HG03066 (cell line): ENCODE results near the gene C8A.

Source experiments
- ATAC-seq: cut with Tn5 transposase; IDR thresholded peaks from one replicate; pipeline ENCODE4 v1.9.1; 2021; ENCODE audit warnings: low read depth; ENCODE audit not compliant: unreplicated experiment

C8A gene

DNA sequence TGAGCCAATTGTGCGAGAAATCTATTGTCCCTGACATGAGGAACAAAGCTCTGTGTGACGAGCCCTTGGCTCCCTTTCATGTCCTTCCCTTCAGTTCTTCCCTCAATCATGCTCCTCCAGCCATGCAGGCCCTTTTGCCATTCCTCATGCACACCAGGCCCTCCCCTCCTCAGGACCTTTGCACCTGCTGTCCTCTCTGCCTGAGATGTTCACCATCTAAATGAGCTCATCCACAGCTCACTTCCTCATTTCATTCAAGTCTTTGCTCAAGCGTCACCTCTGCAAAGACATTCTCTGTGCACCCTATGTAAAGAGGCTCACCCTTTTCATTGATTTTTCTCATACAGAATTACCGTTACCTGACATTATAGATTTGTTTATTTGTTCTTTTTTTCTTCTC, 67.5 kb downstream of the C8A start:
- ATAC-seq = no peak

DNA sequence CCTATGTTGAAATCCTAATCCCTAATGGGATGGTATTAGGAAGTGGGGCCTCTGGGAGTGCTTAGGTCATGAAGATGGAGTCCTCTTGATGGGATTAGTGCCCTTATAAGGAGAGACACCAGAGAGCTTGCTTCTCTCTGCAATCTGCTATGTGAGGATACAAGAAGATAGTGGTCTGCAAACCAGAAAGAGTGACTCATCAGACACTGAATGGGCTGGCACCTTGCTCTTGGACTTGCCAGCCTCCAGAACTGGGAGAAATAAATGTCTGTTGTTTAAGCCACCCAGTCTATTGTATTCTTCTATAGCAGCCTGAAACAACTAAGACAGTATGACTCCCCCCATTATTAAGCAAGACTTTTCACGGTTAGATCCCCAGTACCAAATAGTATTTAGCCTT, 67.9 kb downstream of the C8A start:
- no peak for ATAC-seq

DNA sequence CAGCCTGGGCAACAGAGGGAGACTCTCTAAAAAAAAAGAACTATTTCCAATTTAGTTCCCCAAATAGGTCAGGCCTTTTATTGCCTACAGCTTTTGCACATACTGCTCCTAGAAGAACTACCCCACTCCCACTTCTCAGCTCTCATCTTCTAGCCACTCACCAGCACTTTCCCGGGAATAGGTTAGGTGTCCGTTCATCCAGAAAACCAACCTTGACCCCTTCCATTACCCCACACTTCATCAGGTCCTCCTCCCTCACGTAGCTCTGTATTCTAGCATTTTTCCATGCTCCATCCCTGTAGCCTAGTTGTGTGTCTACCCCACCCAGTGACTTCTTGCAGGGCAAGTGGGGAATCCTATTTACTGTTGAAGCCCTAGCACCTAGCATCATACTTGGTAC, 68.6 kb downstream of the C8A start:
- ATAC-seq = no peak

DNA sequence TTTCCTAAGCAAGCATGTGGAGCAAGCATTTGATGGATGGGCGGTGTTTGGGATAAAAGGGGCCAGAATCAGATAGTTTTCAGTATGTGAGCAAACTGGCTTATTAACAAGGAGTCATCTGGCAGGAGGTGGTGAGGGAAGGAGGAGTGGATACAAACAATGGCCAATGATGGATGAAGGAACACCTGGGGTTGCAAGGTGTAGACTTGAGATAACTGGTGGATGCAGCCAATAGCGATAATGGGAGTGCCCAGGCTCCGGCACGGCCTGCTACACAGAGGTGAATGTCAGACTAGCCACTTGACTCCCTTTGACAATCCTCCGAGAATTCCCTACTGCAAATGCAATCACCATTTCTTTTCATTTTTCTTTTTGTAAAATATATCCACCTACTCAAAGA, 69.5 kb downstream of the C8A start:
- no peak for ATAC-seq

DNA sequence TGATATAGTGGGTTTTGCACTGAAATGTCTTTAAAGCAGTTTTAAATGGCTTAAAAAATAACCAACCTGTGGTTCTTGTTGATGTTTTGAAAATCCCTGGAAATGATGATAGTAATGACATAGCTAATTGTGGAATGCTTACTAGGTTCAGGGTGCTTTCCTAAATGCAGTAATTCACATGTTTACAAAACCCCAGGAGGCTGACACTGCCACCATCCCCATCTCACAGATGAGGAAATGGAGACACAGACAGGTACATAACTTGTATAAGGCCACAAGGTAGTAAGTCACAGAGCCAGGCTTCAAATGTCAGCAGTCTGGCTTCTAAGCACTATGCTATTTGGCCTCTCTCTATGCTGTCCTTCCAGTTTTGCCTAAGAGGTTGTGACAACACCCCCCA, 70.6 kb downstream of the C8A start:
- ATAC-seq = no peak

DNA sequence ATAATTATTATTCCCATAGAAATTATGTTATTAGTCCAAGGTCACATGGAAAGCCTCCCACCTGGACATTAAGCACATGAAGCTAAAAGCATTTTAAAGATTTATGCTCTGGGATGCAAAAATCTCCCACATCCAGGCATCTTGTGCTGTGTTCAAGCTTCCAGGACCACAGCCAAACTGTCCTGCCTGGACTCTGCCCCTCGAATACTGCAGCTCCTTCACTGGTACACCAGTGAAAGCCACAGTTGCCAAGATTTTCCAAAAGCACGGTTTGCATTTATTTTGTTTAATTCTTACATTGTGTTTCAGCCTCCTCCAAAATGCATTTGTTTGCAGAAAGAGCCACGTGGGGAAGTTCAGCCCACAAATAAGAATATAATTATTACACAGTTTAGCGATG, 72.6 kb downstream of the C8A start:
- ATAC-seq = no peak

DNA sequence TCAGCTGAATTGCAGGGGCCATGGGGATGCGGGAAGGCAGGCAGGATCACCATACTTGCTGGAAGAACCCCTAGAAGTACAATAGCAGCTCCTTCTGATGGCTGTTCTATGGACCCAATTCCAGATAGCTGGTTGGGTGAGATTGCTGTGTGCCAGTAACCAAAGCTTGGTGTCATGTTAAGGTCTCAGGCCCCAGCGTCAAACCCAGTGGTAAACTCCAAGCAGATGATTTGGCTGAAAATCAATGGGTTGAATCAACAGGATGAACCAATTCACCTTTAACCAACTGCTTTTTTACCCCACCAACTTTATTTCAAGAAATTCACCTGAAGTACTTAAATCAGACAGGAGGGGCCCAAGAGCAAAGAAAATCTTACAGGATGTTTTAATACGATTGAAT, 73.4 kb downstream of the C8A start:
- ATAC-seq = no peak

DNA sequence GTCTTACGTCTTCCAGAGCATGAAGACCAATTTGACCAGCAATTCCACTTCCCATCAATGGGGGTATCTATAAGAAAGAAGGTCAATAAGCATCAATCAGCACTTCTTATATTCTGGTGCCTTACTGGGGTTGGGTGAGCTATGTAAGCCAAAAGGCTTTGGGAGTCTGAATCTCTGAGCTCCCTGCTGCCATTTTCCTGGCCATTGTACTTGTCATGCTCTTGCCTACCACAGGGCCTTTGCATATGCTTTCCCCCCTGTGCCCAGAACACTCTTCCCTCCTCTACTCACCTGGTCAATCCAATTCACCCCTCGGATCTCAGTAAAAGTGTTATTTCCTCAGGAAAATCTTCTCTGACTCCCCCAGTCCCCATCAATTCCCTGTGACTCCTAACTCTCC, 74.9 kb downstream of the C8A start:
- no peak for ATAC-seq

DNA sequence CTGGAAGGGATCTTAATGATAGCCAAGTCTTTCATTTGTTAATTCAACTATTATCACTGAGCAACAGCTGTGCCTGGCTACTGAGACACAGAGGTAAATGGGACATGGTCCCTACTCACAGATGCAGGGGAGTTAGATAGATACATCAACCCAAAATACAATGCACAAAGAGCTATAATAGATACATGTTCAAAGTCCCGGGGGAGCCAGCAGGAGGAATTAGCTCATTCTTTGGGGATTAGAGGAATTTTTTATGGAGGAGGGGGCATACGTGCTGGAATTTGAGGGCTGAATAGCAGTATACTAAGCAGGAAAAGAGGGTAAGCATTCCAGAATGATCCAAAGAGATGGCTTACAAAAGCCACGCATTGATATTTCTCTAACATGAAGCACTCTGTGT, 76.6 kb downstream of the C8A start:
- ATAC-seq = no peak

DNA sequence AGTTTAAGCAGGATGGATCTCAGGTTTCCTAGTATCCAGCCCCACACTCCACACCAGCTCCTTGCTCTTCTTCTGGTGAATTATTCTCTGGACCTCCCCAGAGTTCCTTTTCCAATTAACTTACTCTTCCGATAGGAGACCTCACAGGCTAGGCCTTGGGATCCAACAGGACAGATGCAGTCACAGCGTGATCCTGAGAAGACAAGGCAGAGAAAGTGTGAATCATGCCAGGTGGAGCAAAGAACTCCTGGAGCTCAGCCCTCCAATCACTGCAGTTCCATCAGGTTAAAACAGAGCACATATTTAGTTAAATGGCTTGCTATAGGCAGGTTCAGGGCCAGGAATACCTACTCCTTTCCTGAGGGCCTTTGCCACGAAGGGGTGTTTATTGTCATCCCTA, 77.1 kb downstream of the C8A start:
- no peak for ATAC-seq

DNA sequence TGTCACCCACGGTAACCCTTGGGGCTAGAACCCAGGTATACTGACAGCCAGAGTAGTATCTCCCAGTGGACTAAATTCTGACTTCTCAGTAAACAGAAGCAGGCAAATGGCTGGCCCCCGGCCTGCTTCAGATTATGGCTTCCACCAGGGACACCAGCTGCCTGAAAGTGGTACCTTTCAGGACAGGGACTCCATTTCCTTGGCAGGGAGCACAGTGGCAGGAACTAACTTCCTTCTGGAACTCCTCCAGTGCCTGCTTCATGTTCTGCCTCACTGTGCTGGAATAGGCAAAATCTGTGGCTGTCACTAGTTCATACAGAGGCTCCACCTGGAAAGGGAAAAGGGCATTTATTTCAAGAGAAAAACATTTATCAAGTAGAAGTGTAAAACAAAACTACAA, 78.6 kb downstream of the C8A start:
- ATAC-seq = no peak

DNA sequence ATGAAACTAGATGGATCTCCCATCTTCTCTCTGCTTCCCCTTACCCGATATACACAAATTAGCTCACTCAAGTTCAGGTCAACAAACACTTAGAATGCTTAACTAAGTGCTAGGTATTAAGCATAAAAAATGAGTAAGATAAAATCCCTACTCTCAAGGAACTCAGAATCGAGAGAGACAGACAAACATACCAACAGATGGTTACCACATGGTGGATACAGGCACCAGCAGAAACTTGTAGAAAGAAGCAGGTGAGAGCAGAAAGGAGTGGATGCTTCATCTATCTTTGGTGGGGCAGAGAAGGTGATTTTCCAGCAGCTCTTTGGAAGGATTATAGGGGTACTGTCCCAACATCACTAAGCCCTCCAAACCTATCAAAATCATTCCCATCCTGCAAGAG, 79.0 kb downstream of the C8A start:
- no peak for ATAC-seq

DNA sequence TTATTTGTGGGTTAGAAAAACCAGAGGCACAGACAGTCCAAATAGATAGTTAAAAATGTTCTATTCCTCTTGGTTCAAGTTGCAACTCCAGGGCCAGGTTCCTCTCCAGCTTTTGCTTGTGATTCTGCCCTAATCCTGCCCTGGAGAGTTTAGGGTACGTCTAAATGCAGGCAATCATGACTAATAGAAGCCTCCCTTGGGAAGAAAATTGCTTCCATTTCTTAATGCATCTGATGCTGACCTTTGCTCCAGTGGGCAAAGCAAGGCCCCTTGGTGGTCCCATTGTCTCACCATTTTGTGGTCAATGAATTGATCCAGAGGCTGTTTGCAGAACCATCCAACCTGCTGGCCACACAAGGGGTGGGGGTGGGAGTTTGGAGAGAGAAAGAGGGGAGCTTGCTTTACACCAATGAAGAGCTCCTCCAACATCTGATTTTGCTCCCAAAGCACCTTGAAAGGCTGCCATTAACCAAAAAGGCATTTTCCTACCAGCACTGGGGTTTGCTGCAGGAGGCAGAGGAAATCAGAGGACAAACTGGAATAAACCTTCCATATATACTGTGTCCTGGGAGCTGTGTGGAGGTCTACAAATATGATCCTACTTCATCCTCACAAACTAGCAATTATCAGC, 79.9 kb downstream of the C8A start:
- no peak for ATAC-seq

DNA sequence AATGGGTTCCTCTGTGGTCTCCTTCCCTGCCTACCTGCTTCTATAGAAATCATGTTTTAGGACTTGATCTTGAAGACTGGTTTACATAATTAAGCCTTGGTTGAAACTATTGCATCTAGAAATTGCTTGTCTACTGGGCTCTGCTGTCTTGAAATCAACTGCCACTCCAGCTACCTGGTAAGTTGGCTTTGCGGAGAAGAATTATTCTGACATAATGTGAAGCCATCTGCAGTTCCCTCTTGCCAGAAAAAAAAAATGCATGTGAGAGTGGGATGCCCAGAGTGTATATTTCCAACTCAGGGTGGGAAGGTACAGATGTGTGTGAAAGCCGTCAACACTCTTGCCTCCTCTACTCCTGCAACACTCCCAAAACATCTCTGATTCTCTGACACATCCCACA, 84.0 kb downstream of the C8A start:
- no peak for ATAC-seq

DNA sequence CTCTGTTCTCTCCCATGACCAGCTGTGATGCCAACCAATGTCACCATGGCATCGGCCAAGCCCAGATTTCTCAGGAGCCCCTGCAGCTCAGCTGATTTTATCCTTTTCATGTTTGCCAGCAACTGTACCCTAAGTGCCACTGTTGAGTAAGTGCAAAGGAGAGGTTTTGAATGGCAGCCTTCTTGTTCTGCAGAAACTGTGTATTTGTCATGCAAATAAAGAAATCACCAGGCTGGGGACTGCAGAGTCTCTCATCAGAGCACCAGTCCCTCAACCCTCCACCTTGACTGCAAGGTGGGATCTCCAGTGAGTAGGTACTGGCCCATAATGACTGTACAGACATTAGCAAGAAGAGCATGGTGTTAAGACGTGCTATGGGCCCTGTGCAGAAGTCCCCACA, 84.6 kb downstream of the C8A start:
- ATAC-seq = no peak

DNA sequence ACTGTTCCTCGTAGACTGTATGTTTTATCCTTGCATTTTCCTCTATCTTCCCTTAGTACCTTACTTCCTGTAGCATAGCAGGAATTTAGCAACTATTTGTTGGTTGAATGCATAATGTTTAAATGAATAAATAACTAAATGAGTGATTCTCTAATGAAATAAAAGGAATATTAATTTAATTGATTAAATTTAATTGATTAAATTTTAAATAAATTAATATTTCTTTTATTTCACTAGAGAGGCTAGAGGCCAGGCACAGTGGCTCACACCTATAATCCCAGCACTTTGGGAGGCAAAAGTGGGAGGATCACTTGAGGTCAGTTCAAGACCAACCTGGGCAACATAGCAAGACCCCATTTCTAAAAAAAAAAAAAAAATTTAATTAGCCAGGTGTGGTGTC, 85.4 kb downstream of the C8A start:
- no peak for ATAC-seq

DNA sequence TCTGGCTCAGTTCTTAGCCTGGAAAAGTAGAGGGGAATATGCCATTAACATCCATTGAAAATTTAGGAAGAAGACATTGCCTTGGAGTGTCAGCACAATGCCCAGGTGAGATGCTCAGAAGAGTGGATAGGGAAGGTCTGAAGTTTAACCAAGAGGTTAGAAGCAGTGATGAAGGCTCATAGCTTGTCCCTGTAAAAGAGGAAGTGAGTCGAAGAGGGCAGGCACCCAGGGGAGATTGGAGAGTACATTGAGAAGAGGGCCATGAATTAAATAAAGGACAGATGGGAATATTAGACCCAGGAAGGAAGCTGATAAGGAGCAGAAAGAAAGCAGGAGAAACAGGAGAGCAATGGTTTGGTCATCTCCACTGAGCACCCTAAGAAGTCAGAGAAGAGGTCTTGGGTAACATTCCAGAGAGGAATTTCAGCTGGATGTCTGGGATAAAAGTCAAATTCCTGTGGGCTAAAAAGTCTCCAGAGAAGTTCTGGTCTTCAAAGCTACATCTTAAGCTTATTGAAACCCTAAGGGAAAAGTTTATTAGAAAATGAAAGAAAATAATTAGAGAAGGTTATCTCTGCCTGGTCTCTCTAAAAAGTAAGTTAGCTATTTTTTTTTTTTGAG, 93.9 kb downstream of the C8A start:
- no peak for ATAC-seq

DNA sequence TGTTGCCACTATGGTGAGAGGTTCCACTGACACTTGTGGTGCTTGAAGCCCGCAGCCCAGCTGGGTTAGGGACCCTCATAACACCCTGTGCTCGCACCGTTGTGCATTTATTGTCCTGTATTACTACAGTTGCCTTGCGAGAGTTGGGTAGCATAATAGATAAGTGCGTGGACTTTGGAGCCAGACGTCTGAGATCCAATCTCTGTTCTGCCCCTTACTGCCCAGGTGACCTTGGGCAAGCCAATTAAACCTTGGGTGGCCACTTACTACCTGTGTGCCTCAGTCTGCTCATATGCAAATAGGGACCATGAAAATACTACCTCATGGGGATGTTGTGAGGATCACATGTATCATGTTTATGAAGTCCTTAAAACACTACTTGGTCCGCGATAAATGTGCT, 97.9 kb downstream of the C8A start:
- ATAC-seq = no peak

DNA sequence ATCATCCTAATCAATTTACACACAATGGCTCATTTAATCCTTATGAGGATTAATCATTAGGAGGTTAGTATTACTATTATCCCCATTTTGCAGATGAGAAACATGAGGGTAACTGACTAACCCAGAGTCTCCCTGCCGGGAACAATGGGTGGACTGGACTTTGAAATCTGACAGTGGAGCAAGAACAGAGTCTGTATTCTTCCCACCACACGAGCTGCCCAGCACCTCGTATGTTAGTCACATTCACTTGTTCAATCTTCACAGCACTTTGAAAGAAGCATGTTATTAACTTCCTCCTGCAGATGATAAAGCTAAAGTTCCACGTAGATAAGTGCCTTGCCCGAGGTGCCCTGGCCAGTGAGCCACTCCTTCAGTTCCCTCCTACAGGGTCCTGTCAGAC, 98.8 kb downstream of the C8A start:
- ATAC-seq = no peak

DNA sequence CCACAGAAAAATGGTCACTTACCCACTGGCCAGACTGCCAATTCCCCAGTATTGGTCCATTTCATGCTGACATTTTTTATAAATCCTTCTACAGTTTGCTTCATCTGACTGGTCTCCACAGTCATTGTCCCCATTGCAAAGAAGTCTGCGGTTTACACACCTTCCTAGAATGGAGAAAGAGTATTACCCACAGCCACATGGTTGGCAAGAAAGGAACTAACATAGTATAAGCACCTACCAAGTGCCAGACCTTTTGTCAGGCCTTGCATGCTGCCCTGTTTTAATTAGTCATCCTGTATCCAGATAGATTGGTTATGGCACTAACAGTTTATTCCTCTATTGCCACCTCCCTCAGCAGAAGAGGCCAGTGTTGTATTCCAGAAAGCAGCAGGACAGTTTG, 100.1 kb downstream of the C8A start:
- ATAC-seq = no peak

DNA sequence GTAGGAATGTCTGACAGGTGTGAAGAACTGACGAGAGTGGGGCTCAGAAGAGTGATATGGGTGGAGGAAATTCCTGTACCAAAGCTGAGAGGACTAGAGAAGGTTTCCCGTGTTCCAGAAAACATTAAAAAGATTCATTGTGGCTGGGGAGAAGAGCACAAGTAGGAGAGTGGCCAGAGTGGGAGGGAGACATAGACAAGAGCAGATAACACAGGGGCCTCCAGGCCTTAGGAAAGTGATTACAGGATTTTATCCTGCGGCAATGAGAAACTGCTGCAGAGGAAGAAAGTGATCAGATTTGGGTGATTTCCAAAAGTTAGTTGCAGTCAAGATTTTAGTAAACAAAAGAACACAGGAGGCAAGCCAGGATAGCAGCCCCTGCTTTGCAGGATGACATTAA, 103.3 kb downstream of the C8A start:
- ATAC-seq = no peak

DNA sequence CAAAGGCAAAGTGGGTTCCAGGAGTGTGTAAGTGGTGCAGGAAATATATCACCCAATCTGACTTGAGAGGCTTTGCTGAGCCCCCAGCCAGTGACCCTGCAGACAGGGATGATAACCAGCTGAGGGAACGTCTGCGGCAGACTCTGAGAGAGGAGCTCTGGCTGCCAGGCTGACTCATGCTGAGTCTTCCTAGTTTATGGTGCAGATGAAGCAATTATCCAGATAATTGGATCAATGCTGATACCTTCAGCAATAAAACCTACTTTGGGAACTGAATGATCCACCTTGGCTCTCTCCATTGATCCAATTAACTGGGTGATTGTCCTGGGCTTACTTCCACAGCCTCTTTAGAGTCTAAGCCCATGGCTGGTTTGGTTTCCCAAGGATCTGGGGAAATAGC, 103.9 kb downstream of the C8A start:
- no peak for ATAC-seq

DNA sequence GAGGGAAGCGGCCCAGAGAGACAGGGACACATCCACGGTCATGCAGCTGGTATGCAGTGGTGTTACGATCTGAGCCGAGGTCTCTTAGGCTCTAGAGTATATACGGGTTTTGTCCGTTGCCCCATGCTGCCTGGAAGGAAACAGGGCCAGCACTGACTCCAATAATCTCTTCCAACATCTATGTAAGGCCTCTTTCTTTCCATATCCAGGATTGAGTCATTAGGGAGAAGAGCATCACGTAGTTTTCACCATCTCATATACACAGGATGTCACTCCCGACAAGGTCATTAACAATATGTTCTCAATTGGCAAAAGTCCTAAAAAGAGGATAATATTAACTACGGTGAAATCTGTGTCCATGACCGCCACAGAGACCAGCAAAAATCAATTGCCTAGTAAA, 106.8 kb downstream of the C8A start:
- no peak for ATAC-seq
